Measurements from ENCODE around the gene RPS3. TPM values are rescaled to one million over a fixed set of nuclear protein-coding genes. Genes with fewer than 3 reads are reported as not detected.

The RPS3 gene
- total RNA-seq, 2 donors from 2014 or later: 2,923 to 3,877 TPM

- Mint-ChIP-seq H3K27ac (no peak overlapping the region), H3K4me1 (peaks cover 18% of the 10 kb centered on the region), H3K9me3 (peaks cover 13% of the 10 kb centered on the region), H3K4me3 (no peak overlapping the region), H3K36me3 (ENCODE audit: low read depth) (peaks cover 15% of the 10 kb centered on the region), H3K27me3 (ENCODE audit: insufficient read depth) (peaks cover 23% of the 10 kb centered on the region)
- peak overlapping the region; percentile 7 for H3K27ac ChIP-seq (ENCODE audit: low read depth, low read length)
- H3K36me3 ChIP-seq (ENCODE audit: control insufficient read depth, insufficient read depth, low read length): peaks cover 9% of the 10 kb centered on the region
- 100% methylated on average over 1 of the region's 1 CpG; no CpG with 5 or more reads in 1 of the 2 experiments for WGBS, 2 experiments (ENCODE audit: insufficient coverage in 1 of 2, insufficient read length in 1 of 2)
- DNase-seq: peak; percentile 55
- no peak overlapping the region for H3K9ac ChIP-seq (ENCODE audit: extremely low read depth, low read length, poor library complexity, severe bottlenecking)
- peaks cover 8% of the 10 kb centered on the region for H3K9me3 ChIP-seq (ENCODE audit: control insufficient read depth, low read length)
- no peak for TF ChIP-seq CTCF (conservative IDR thresholded peaks at IDR 0.05)
- peaks cover 13% of the 10 kb centered on the region for H3K4me1 ChIP-seq (ENCODE audit: control insufficient read depth, insufficient read depth, low read length)
- no peak overlapping the region for H3K4me3 ChIP-seq (ENCODE audit: low read length)
- H3K27me3 ChIP-seq (ENCODE audit: control insufficient read depth, insufficient read depth, low read length, poor library complexity, severe bottlenecking): peaks cover 13% of the 10 kb centered on the region
Measured at GRCh38 chr11:75424396-75424795, 25.1 kb downstream of the RPS3 start.

DNA sequence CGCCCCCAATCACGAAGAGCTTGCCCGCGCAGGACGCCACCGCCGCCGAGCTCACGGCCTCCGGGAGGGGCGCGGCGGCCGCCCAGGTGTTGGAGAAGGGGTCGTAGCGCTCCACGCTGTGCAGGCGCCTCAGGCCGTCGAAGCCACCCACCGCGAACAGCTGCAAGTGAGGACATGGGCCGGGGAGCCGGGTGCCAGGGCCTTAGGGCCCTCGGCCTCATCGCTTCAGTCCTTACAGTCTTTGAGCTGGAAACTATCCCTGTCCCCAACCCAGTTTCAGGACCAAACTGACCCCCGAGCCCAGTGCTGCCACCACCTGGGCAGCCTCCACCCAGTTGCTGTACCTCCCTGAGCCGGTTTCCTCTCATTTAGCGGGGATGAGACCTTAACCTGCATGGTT is 26.1 kb downstream of the RPS3 start:
- Mint-ChIP-seq H3K27me3 (ENCODE audit: insufficient read depth) (peaks cover 26% of the 10 kb centered on the region), H3K4me1 (peaks cover 18% of the 10 kb centered on the region), H3K4me3 (no peak overlapping the region), H3K36me3 (ENCODE audit: low read depth) (peaks cover 15% of the 10 kb centered on the region), H3K27ac (no peak overlapping the region), H3K9me3 (peaks cover 14% of the 10 kb centered on the region)
- peak; percentile 93 for DNase-seq
- Histone ChIP-seq H3K36me3 (ENCODE audit: control insufficient read depth, insufficient read depth, low read length) (peaks cover 9% of the 10 kb centered on the region), H3K4me3 (ENCODE audit: low read length) (no peak overlapping the region), H3K27me3 (ENCODE audit: control insufficient read depth, insufficient read depth, low read length, poor library complexity, severe bottlenecking) (peaks cover 21% of the 10 kb centered on the region), H3K9ac (ENCODE audit: extremely low read depth, low read length, poor library complexity, severe bottlenecking) (no peak overlapping the region), H3K9me3 (ENCODE audit: control insufficient read depth, low read length) (peaks cover 11% of the 10 kb centered on the region), H3K27ac (ENCODE audit: low read depth, low read length) (no peak overlapping the region), H3K4me1 (ENCODE audit: control insufficient read depth, insufficient read depth, low read length) (peaks cover 13% of the 10 kb centered on the region)
- WGBS, 2 experiments (ENCODE audit: insufficient coverage in 1 of 2, insufficient read length in 1 of 2): 87 to 88% methylated on average over 12 to 29 of the region's 29 CpGs
- TF ChIP-seq CTCF (conservative IDR thresholded peaks at IDR 0.05): peak; percentile 85

GRCh38 chr11:75426720-75427086 is 27.4 kb downstream of the RPS3 start:
- H3K4me1 Mint-ChIP-seq: peaks cover 20% of the 10 kb centered on the region
- no peak for DNase-seq
- Histone ChIP-seq H3K4me3 (ENCODE audit: low read length) (no peak overlapping the region), H3K27me3 (ENCODE audit: control insufficient read depth, insufficient read depth, low read length, poor library complexity, severe bottlenecking) (peaks cover 34% of the 10 kb centered on the region), H3K27ac (ENCODE audit: low read depth, low read length) (no peak overlapping the region), H3K36me3 (ENCODE audit: control insufficient read depth, insufficient read depth, low read length) (peaks cover 6% of the 10 kb centered on the region), H3K9ac (ENCODE audit: extremely low read depth, low read length, poor library complexity, severe bottlenecking) (no peak overlapping the region), H3K4me1 (ENCODE audit: control insufficient read depth, insufficient read depth, low read length) (peaks cover 13% of the 10 kb centered on the region), H3K9me3 (ENCODE audit: control insufficient read depth, low read length) (peaks cover 11% of the 10 kb centered on the region)
- H3K4me3 Mint-ChIP-seq: no peak overlapping the region
- peaks cover 14% of the 10 kb centered on the region for H3K9me3 Mint-ChIP-seq
- TF ChIP-seq CTCF (conservative IDR thresholded peaks at IDR 0.05): no peak
- no peak overlapping the region for H3K27ac Mint-ChIP-seq
- H3K36me3 Mint-ChIP-seq (ENCODE audit: low read depth): peaks cover 12% of the 10 kb centered on the region
- 87% methylated on average over 5 of the region's 5 CpGs; no CpG with 5 or more reads in 1 of the 2 experiments for WGBS, 2 experiments (ENCODE audit: insufficient coverage in 1 of 2, insufficient read length in 1 of 2)
- peaks cover 39% of the 10 kb centered on the region for H3K27me3 Mint-ChIP-seq (ENCODE audit: insufficient read depth)

Data from endodermal cell (in vitro differentiated cells).